ENCODE results near the gene DAZAP1. TPM values are rescaled to one million over a fixed set of nuclear protein-coding genes. Genes with fewer than 3 reads are reported as not detected.
A peak's percentile ranks its signal among the peaks of the same experiment; 100 is the strongest.

The DAZAP1 gene
- total RNA-seq, 4 donors from 2014 or later: 34.4 to 77.3 (median 67.7) TPM

DNA sequence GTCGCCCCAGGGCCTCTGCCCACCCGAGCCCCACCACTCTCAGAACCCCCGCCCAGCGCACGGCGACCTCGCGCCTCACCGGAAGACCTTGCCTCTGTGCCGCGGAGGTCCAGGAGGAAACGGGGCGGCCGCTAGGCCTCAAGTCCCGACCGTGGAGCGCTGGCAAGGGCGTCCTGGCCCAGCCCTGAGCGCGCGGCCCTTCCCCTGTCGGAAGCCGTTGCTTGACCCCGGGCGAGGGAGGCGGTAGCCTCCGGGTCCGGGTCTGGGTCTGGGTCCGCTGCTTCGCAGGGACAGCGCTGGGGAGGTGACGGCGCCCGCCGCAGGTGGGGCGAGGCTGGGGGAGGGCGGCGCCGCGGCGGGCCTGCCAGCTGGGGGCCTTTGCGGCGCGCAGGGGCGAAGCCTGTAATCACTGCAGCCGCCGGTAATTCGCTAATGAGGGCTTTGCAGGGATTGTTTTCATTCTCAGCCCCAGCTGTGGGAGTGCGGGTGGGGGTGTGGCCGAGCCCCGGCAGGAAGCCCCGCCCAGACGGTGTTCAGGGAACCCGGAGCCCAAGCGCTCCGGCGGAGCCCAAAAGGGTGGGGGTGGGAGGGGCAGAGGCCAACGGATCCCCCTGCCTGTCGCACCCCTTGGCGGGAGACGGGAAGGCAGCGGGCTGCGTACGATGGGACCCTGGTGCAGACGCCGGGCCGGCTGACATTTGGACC lies 63.1 kb downstream of the DAZAP1 start:
- peak; percentile 29 to 42 for DNase-seq
- 3% methylated on average over 6 of the region's 67 CpGs; no CpG with 5 or more reads in 1 of the 2 donors for WGBS, 2 donors
- no peak for TF ChIP-seq POLR2A (IDR thresholded peaks at IDR 0.05)
- TF ChIP-seq, protein P1, sequence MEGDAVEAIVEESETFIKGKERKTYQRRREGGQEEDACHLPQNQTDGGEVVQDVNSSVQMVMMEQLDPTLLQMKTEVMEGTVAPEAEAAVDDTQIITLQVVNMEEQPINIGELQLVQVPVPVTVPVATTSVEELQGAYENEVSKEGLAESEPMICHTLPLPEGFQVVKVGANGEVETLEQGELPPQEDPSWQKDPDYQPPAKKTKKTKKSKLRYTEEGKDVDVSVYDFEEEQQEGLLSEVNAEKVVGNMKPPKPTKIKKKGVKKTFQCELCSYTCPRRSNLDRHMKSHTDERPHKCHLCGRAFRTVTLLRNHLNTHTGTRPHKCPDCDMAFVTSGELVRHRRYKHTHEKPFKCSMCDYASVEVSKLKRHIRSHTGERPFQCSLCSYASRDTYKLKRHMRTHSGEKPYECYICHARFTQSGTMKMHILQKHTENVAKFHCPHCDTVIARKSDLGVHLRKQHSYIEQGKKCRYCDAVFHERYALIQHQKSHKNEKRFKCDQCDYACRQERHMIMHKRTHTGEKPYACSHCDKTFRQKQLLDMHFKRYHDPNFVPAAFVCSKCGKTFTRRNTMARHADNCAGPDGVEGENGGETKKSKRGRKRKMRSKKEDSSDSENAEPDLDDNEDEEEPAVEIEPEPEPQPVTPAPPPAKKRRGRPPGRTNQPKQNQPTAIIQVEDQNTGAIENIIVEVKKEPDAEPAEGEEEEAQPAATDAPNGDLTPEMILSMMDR (IDR thresholded peaks at IDR 0.05): no peak
- no peak overlapping the region for H3K27ac ChIP-seq
- H3K9me3 ChIP-seq: no peaks in the 10 kb centered on the region
- H3K36me3 ChIP-seq: no peaks in the 10 kb centered on the region
- intact Hi-C loops (cut with DNase I): no loop called here
- H3K4me1 ChIP-seq: peaks cover 25 to 58% of the 10 kb centered on the region in 2 donors
- H3K27me3 ChIP-seq: peaks cover 55% of the 10 kb centered on the region
- peak overlapping the region in 1 of 3 donors; percentile 31 for H3K4me3 ChIP-seq (replicated peaks in 1 of 3)

DNA sequence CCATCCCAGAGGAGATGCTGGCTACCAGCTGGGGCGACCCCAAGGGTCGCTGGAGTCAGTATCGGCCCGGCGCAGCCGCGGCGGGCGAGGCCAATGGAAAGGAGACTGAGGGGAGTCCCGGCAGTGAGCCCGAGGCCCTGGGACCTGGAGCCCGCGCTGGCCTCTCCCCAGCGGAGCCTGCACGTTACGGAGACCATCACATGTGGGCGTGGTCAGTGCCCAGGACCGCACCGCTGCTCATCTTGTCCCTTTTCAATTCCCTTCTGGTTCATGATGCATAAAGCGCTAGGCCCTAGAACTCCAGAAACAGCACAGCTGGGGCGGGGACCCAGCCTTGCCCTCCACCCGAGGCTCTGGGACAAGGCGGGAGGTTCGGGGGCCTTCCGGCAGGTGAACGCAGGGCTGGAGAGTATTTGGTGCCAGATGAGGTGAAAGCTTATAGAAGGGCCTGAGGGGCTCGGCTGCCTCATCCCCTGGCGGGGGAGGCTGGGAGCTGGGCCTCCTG lies 63.7 kb downstream of the DAZAP1 start:
- Histone ChIP-seq H3K27ac (no peak overlapping the region), H3K4me3 (replicated peaks in 1 of 3) (peak overlapping the region in 1 of 3 donors; percentile 31), H3K27me3 (peaks cover 54% of the 10 kb centered on the region), H3K4me1 (peaks cover 25 to 55% of the 10 kb centered on the region in 2 donors), H3K9me3 (no peaks in the 10 kb centered on the region), H3K36me3 (no peaks in the 10 kb centered on the region)
- intact Hi-C loops (cut with DNase I): no loop called here
- 5 to 12% methylated on average over 10 to 18 of the region's 28 CpGs for WGBS, 2 donors
- DNase-seq: peak in 1 of 2 donors; percentile 14
- TF ChIP-seq, protein P1 (IDR thresholded peaks at IDR 0.05): no peak
- no peak for TF ChIP-seq POLR2A (IDR thresholded peaks at IDR 0.05)

DNA sequence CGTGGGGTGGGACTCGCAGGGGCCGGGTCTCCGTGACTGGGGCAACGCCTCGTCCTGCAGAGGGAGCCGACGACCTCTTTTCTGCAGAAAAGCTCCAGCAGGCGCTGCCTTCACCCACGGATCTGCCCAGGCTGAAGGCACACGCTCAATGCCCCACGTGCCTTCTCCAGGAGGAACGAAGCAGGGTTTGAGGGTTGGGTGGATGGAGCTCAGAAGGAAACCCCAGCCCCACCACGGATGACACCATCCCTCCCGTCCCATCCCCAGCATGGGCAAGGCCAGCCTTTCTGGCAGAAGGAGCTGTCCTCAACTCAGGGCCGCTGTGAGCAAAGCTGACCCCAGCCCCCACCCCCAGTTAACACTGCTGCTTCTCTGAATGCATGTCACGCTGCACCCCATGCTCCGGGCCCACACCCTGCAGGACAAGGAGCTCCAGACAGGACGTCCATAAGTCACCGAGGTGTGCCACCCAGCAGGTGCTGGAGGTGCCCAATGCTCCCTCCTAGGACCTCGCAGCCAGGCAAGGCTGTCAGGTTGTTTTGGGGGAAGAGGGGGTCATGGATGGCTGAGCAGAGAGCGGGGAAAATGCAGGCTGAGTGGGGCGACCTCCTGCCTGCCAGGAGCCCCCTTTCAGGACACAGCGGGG lies 64.3 kb downstream of the DAZAP1 start:
- intact Hi-C loops (cut with DNase I): no loop called here
- H3K9me3 ChIP-seq: no peaks in the 10 kb centered on the region
- TF ChIP-seq, protein P1 (IDR thresholded peaks at IDR 0.05): no peak
- no peak for TF ChIP-seq POLR2A (IDR thresholded peaks at IDR 0.05)
- 17 to 20% methylated on average over 15 to 24 of the region's 24 CpGs for WGBS, 2 donors
- H3K36me3 ChIP-seq: no peaks in the 10 kb centered on the region
- peaks cover 48% of the 10 kb centered on the region for H3K27me3 ChIP-seq
- DNase-seq: no peak
- H3K27ac ChIP-seq: no peak overlapping the region
- no peak overlapping the region for H3K4me3 ChIP-seq (replicated peaks in 1 of 3)
- H3K4me1 ChIP-seq: peaks cover 25 to 51% of the 10 kb centered on the region in 2 donors

DNA sequence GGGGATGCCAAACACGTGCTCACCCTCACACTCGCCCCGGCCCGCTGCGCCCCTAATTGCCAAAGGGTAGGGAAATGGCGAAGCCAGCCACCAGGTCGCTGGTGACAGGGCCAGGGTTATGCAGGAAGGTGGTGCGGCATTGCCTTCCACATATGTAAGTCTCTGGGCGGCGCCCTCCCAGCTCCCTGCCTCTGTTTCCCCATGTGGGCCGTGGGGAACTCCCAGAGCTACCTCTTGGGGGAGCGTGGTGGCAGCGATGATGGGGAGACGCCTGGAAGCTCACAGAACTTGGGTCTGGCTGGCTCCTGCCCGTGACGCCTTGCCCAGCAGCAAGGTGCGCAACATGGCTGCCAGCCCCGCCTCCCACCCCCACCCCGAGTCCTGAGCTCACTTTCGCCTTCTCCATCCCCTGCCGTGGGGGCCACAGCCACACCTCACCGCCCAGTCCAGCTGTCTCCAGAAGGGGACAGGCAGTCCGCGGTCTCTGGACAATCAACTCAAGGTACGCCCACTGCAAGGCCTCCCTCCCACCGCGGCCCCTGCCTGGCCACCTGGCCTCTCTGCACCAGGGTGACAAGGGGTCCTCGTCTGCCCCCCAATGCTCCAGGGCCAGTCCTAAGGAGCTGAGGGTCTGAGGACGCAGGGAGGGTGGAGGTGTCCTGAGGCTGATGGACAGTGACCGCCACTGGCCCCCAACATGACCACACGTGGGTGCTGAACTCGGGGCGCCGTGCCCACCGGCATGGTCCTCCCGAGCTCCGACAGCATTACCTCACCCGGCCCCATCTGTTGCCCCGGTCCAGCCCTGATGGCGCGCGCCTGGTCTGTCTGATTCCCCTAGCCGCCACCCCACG lies 65.1 kb downstream of the DAZAP1 start:
- Histone ChIP-seq H3K27ac (no peak overlapping the region), H3K9me3 (no peaks in the 10 kb centered on the region), H3K4me1 (peaks cover 25 to 43% of the 10 kb centered on the region in 2 donors), H3K27me3 (peaks cover 42% of the 10 kb centered on the region), H3K36me3 (no peaks in the 10 kb centered on the region), H3K4me3 (replicated peaks in 1 of 3) (no peak overlapping the region)
- no peak for DNase-seq
- intact Hi-C loops (cut with DNase I): no loop called here
- no peak for TF ChIP-seq POLR2A (IDR thresholded peaks at IDR 0.05)
- TF ChIP-seq, protein P1 (IDR thresholded peaks at IDR 0.05): no peak
- WGBS, 2 donors: 53 to 65% methylated on average over 14 to 34 of the region's 44 CpGs
